ENCODE results near the gene ADD1. TPM values are rescaled to one million over a fixed set of nuclear protein-coding genes. Genes with fewer than 3 reads are reported as not detected.

ADD1 gene
- polyA plus RNA-seq, 3 donors: 76.1 to 122 (median 103) TPM

GRCh38 chr4:2871466-2871865, 27.8 kb downstream of the ADD1 start:
- no peaks in the 10 kb centered on the region for H3K27me3 ChIP-seq (ENCODE audit: control insufficient read depth in 2 of 2, insufficient read depth in 2 of 2, low read length in 2 of 2)
- H2AFZ ChIP-seq (ENCODE audit: insufficient read depth, low read depth, low read length, poor library complexity, severe bottlenecking): no peak overlapping the region
- peaks cover 40% of the 10 kb centered on the region for H3K4me1 Mint-ChIP-seq
- TF ChIP-seq CTCF (IDR thresholded peaks at IDR 0.05): no peak
- peaks cover 7 to 32% of the 10 kb centered on the region in 2 donors for H3K36me3 ChIP-seq (replicated peaks in 1 of 2; ENCODE audit: control insufficient read depth in 1 of 2, insufficient read depth in 2 of 2, low read length in 2 of 2)
- H3K9ac ChIP-seq (ENCODE audit: insufficient read depth, low read length, poor library complexity, severe bottlenecking): no peak overlapping the region
- H3K27me3 Mint-ChIP-seq (ENCODE audit: low read depth in 3 of 3): peaks cover 0 to 1% (median 0%) of the 10 kb centered on the region in 3 donors
- H3K4me2 ChIP-seq (replicated peaks; ENCODE audit: extremely low read depth, low read length, poor library complexity, severe bottlenecking): peak overlapping the region; percentile 35
- H3K4me3 Mint-ChIP-seq: no peak overlapping the region
- peak overlapping the region in 1 of 2 donors; percentile 75 for H3K27ac ChIP-seq (ENCODE audit: low read depth in 1 of 2, low read length in 2 of 2)
- no peaks in the 10 kb centered on the region for H3K9me3 Mint-ChIP-seq
- intact Hi-C loops (cut with micrococcal nuclease): no loop called here
- peak overlapping the region in 1 of 3 experiments; percentile 2 for H3K4me3 ChIP-seq (replicated peaks in 1 of 3; ENCODE audit: low read depth in 2 of 3, low read length in 3 of 3)
- 5% methylated on average over 3 of the region's 4 CpGs for WGBS (ENCODE audit: insufficient coverage)
- H3K27ac Mint-ChIP-seq: peak overlapping the region; percentile 45 to 90 (median 75)
- H3K36me3 Mint-ChIP-seq: peaks cover 21 to 46% of the 10 kb centered on the region in 2 donors
- H3K9me3 ChIP-seq (replicated peaks in 1 of 2; ENCODE audit: control insufficient read depth in 1 of 2, insufficient read depth in 1 of 2, low read length in 2 of 2): no peaks in the 10 kb centered on the region
- peak; percentile 21 to 53 (median 40) for DNase-seq
- peaks cover 98% of the 10 kb centered on the region for H3K79me2 ChIP-seq (ENCODE audit: insufficient read depth, low read length)
- peaks cover 11 to 17% of the 10 kb centered on the region in 2 donors for H3K4me1 ChIP-seq (ENCODE audit: control insufficient read depth in 1 of 2, insufficient read depth in 2 of 2, low read length in 2 of 2)
- H4K20me1 ChIP-seq (ENCODE audit: insufficient read depth, low read length): peaks cover 98% of the 10 kb centered on the region

GRCh38 chr4:2871911-2872310, 28.3 kb downstream of the ADD1 start:
- H3K9ac ChIP-seq (ENCODE audit: insufficient read depth, low read length, poor library complexity, severe bottlenecking): no peak overlapping the region
- intact Hi-C loops (cut with micrococcal nuclease): no loop called here
- peak overlapping the region in 1 of 2 donors; percentile 23 for H3K4me3 Mint-ChIP-seq

More at GRCh38 chr4:2871911-2872310, 28.3 kb downstream of the ADD1 start:
- H3K4me3 ChIP-seq (replicated peaks in 1 of 3; ENCODE audit: low read depth in 2 of 3, low read length in 3 of 3): peak overlapping the region in 1 of 3 experiments; percentile 2
- no peak for TF ChIP-seq CTCF (IDR thresholded peaks at IDR 0.05)
- H3K36me3 ChIP-seq (replicated peaks in 1 of 2; ENCODE audit: control insufficient read depth in 1 of 2, insufficient read depth in 2 of 2, low read length in 2 of 2): peaks cover 7 to 36% of the 10 kb centered on the region in 2 donors
- 0% methylated on average over 1 of the region's 2 CpGs for WGBS (ENCODE audit: insufficient coverage)
- peaks cover 94% of the 10 kb centered on the region for H3K79me2 ChIP-seq (ENCODE audit: insufficient read depth, low read length)
- H3K9me3 ChIP-seq (replicated peaks in 1 of 2; ENCODE audit: control insufficient read depth in 1 of 2, insufficient read depth in 1 of 2, low read length in 2 of 2): no peaks in the 10 kb centered on the region
- H3K4me1 Mint-ChIP-seq: peaks cover 35% of the 10 kb centered on the region
- H3K27me3 ChIP-seq (ENCODE audit: control insufficient read depth in 2 of 2, insufficient read depth in 2 of 2, low read length in 2 of 2): no peaks in the 10 kb centered on the region
- H4K20me1 ChIP-seq (ENCODE audit: insufficient read depth, low read length): peaks cover 94% of the 10 kb centered on the region
- DNase-seq: peak; percentile 57 to 70 (median 58)
- peaks cover 11 to 17% of the 10 kb centered on the region in 2 donors for H3K4me1 ChIP-seq (ENCODE audit: control insufficient read depth in 1 of 2, insufficient read depth in 2 of 2, low read length in 2 of 2)
- H3K36me3 Mint-ChIP-seq: peaks cover 21 to 46% of the 10 kb centered on the region in 2 donors
- H3K4me2 ChIP-seq (replicated peaks; ENCODE audit: extremely low read depth, low read length, poor library complexity, severe bottlenecking): peak overlapping the region; percentile 35
- H3K27me3 Mint-ChIP-seq (ENCODE audit: low read depth in 3 of 3): peaks cover 0 to 1% (median 0%) of the 10 kb centered on the region in 3 donors
- H2AFZ ChIP-seq (ENCODE audit: insufficient read depth, low read depth, low read length, poor library complexity, severe bottlenecking): no peak overlapping the region
- H3K27ac Mint-ChIP-seq: peak overlapping the region; percentile 45 to 90 (median 75)
- peak overlapping the region in 1 of 2 donors; percentile 75 for H3K27ac ChIP-seq (ENCODE audit: low read depth in 1 of 2, low read length in 2 of 2)
- no peaks in the 10 kb centered on the region for H3K9me3 Mint-ChIP-seq
